ENCODE data around the gene SRSF4.

DNA sequence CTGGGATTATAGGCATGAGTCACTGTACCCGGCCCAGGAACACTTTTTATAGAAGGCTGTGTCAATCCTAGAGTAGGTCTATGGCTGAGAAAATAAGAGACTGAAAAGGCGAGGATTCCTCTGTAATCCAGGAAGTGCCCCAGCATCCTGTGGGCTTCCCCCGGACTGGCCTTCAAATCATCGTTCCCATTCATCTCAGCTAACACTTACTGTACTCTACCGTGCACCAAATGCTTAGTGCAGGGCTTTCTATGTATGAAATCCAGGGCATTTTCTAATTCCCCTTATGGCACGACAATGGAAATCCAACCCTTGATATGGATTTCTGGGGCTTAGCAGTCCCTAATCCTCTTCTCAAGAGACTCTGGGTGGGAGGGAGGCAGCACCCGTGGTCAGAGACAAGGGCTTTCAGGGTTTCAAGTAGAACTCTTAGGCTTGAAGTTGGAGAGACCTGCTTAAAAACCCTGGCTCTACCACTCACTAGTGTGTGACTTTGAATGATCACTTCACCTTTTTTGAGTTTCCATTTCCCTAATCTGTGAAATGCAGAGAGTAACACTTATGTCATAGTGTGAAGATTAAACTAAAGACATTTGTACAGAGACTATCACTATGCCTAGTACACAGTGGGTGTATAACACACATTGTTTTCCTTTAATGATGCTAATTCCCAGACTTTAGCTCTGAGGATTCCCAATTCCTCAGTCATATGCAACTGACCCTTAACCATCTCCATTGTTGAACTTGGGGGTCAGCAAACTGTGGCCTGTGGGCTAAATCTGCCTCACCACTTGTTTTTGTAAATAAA is 28.8 kb upstream of the SRSF4 start:
- no peak for TF ChIP-seq EZH2 (IDR thresholded peaks at IDR 0.05; ENCODE audit: borderline replicate concordance, low read depth, low read length, severe bottlenecking)
- TF ChIP-seq, protein P1, sequence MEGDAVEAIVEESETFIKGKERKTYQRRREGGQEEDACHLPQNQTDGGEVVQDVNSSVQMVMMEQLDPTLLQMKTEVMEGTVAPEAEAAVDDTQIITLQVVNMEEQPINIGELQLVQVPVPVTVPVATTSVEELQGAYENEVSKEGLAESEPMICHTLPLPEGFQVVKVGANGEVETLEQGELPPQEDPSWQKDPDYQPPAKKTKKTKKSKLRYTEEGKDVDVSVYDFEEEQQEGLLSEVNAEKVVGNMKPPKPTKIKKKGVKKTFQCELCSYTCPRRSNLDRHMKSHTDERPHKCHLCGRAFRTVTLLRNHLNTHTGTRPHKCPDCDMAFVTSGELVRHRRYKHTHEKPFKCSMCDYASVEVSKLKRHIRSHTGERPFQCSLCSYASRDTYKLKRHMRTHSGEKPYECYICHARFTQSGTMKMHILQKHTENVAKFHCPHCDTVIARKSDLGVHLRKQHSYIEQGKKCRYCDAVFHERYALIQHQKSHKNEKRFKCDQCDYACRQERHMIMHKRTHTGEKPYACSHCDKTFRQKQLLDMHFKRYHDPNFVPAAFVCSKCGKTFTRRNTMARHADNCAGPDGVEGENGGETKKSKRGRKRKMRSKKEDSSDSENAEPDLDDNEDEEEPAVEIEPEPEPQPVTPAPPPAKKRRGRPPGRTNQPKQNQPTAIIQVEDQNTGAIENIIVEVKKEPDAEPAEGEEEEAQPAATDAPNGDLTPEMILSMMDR (IDR thresholded peaks at IDR 0.05; ENCODE audit: extremely low read depth in 1 of 2, insufficient read depth in 1 of 2, low read depth in 1 of 2, low read length in 2 of 2), result no peak
- no peak for TF ChIP-seq MAX (IDR thresholded peaks at IDR 0.05; ENCODE audit: insufficient read depth, insufficient read length)
- TF ChIP-seq JUN (IDR thresholded peaks at IDR 0.05; ENCODE audit: borderline replicate concordance, insufficient read depth, insufficient read length, low read depth), result no peak
- no peak for TF ChIP-seq POLR2A (IDR thresholded peaks at IDR 0.05; ENCODE audit: low read depth, low read length)
- no peak for TF ChIP-seq POLR2AphosphoS5 (IDR thresholded peaks at IDR 0.05; ENCODE audit: insufficient read depth, low read depth, low read length)
- no peak for TF ChIP-seq MYC (IDR thresholded peaks at IDR 0.05; ENCODE audit: low read depth, low read length)
- no peak for TF ChIP-seq FOS (IDR thresholded peaks at IDR 0.05; ENCODE audit: borderline replicate concordance, insufficient read depth, low read length)
- no peak for TF ChIP-seq GATA2 (IDR thresholded peaks at IDR 0.05; ENCODE audit: insufficient read depth, insufficient read length, low read depth, low read length)
